ENCODE data around the gene DPY19L1. TPM values are rescaled to one million over a fixed set of nuclear protein-coding genes. Genes with fewer than 3 reads are reported as not detected.
"Not testable (repeated sequence)": the region's sequence is repeated elsewhere in the genome, so short reads cannot be mapped to it uniquely, and the experiment has no call there.

DPY19L1 gene
- polyA plus RNA-seq (2013, experiment 1 of 2), result 24.3 TPM
- polyA plus RNA-seq (2013, experiment 2 of 2), result 25.9 TPM

DNA sequence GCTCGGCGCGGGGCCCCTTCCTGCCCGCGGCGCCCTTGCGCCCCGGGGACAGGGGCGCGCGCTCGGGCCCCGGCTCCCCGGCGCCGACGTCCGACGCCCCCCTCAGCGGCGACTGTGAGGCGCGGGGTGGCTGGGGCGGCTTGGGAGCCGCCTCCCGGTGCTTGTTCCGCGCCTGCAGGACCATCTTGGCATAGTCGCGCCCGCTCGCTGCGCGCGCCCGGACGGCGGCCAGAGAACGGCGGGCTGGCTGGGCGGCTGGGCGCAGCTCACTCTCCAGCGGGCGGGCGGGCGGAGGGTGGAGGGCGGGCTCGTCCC lies at the start of gene DPY19L1:
DPY19L1 (minus strand) TSS at position 275 of the 315 bp plus-strand sequence; CDS start at position 184, 91 bp downstream.
- peak within 1 kb of the TSS; percentile 89 for H3K9ac ChIP-seq (ENCODE audit: low read length)
- WGBS, result 0% methylated on average over 34 of the region's 48 CpGs
- no peak within 1 kb of the TSS for H2AK5ac ChIP-seq (ENCODE audit: low read length, severe bottlenecking)
- H2AFZ ChIP-seq (ENCODE audit: low read depth, low read length), result peak within 1 kb of the TSS; percentile 72
- peak within 1 kb of the TSS; percentile 54 to 91 for H3K18ac ChIP-seq (ENCODE audit: low read depth in 1 of 2, low read length in 2 of 2)
- no peak within 1 kb of the TSS for H3K23ac ChIP-seq (ENCODE audit: low read length in 2 of 2)
- no peaks in the 10 kb centered on the region for H3K36me3 ChIP-seq (ENCODE audit: control insufficient read depth in 1 of 2, insufficient read depth in 2 of 2, low read depth in 1 of 2, low read length in 2 of 2)
- H3K79me1 ChIP-seq (replicated peaks; ENCODE audit: low read length, poor library complexity, severe bottlenecking), result peaks cover 4% of the 10 kb centered on the region
- H3K27me3 ChIP-seq (ENCODE audit: control insufficient read depth in 1 of 2, insufficient read depth in 1 of 2, low read length in 2 of 2), result peaks cover 0 to 4% of the 10 kb centered on the region in 2 experiments
- H3K27ac ChIP-seq (ENCODE audit: low read length, poor library complexity, severe bottlenecking), result peak within 1 kb of the TSS; percentile 83
- peak within 1 kb of the TSS in 1 of 2 experiments; percentile 29 for H2BK12ac ChIP-seq (ENCODE audit: low read length in 2 of 2)
- peak within 1 kb of the TSS in 1 of 2 experiments; percentile 74 for H3K4ac ChIP-seq (ENCODE audit: low read depth in 1 of 2, low read length in 2 of 2)
- H4K91ac ChIP-seq (ENCODE audit: low read length), result no peak within 1 kb of the TSS
- H3K4me1 ChIP-seq (ENCODE audit: control insufficient read depth, insufficient read depth, low read depth, low read length), result peaks cover 1% of the 10 kb centered on the region
- H3K14ac ChIP-seq (ENCODE audit: low read length in 2 of 2), result no peak within 1 kb of the TSS
- no peak for DNase-seq
- H3K4me3 ChIP-seq (ENCODE audit: insufficient read depth in 1 of 2, low read depth in 1 of 2, low read length in 2 of 2), result peak within 1 kb of the TSS; percentile 85 to 91
- H3K9me3 ChIP-seq (ENCODE audit: control insufficient read depth, low read length), result no peaks in the 10 kb centered on the region
- peak within 1 kb of the TSS; percentile 99 for H2BK15ac ChIP-seq (ENCODE audit: low read depth, poor library complexity, severe bottlenecking)
- peak within 1 kb of the TSS; percentile 69 for H4K8ac ChIP-seq (ENCODE audit: low read length)
- H2BK5ac ChIP-seq (ENCODE audit: low read depth, low read length, poor library complexity, severe bottlenecking), result peak within 1 kb of the TSS; percentile 96
- H2BK120ac ChIP-seq (ENCODE audit: low read depth, low read length), result peak within 1 kb of the TSS; percentile 87
- peak within 1 kb of the TSS; percentile 92 for H3K4me2 ChIP-seq (ENCODE audit: low read length, poor library complexity, severe bottlenecking)

- H2BK15ac ChIP-seq (ENCODE audit: low read depth, poor library complexity, severe bottlenecking); H3K9me3 ChIP-seq (ENCODE audit: control insufficient read depth, low read length); H3K4me3 ChIP-seq (ENCODE audit: insufficient read depth in 1 of 2, low read depth in 1 of 2, low read length in 2 of 2); H3K23ac ChIP-seq (ENCODE audit: low read length in 2 of 2); H3K27ac ChIP-seq (ENCODE audit: low read length, poor library complexity, severe bottlenecking); H3K4me1 ChIP-seq (ENCODE audit: control insufficient read depth, insufficient read depth, low read depth, low read length); H3K4me2 ChIP-seq (ENCODE audit: low read length, poor library complexity, severe bottlenecking); H2BK12ac ChIP-seq (ENCODE audit: low read length in 2 of 2); H2AFZ ChIP-seq (ENCODE audit: low read depth, low read length); H3K14ac ChIP-seq (ENCODE audit: low read length in 2 of 2); H3K79me1 ChIP-seq (replicated peaks; ENCODE audit: low read length, poor library complexity, severe bottlenecking); H3K18ac ChIP-seq (ENCODE audit: low read depth in 1 of 2, low read length in 2 of 2); H3K36me3 ChIP-seq (ENCODE audit: control insufficient read depth in 1 of 2, insufficient read depth in 2 of 2, low read depth in 1 of 2, low read length in 2 of 2); DNase-seq; H4K91ac ChIP-seq (ENCODE audit: low read length); H2BK5ac ChIP-seq (ENCODE audit: low read depth, low read length, poor library complexity, severe bottlenecking); H3K9ac ChIP-seq (ENCODE audit: low read length); H3K4ac ChIP-seq (ENCODE audit: low read depth in 1 of 2, low read length in 2 of 2); H3K27me3 ChIP-seq (ENCODE audit: control insufficient read depth in 1 of 2, insufficient read depth in 1 of 2, low read length in 2 of 2); H2AK5ac ChIP-seq (ENCODE audit: low read length, severe bottlenecking); H4K8ac ChIP-seq (ENCODE audit: low read length); H2BK120ac ChIP-seq (ENCODE audit: low read depth, low read length): not testable (repeated sequence)
- WGBS, result 100% methylated on average over 1 of the region's 3 CpGs
Observed at GRCh38 chr7:35079517-35079916, 42.2 kb upstream of the DPY19L1 start.

- not testable (repeated sequence) for H3K4me2 ChIP-seq (ENCODE audit: low read length, poor library complexity, severe bottlenecking); H2AFZ ChIP-seq (ENCODE audit: low read depth, low read length); H3K18ac ChIP-seq (ENCODE audit: low read depth in 1 of 2, low read length in 2 of 2); H3K14ac ChIP-seq (ENCODE audit: low read length in 2 of 2); H3K4ac ChIP-seq (ENCODE audit: low read depth in 1 of 2, low read length in 2 of 2); H4K8ac ChIP-seq (ENCODE audit: low read length); H3K27me3 ChIP-seq (ENCODE audit: control insufficient read depth in 1 of 2, insufficient read depth in 1 of 2, low read length in 2 of 2); H3K4me1 ChIP-seq (ENCODE audit: control insufficient read depth, insufficient read depth, low read depth, low read length); H2BK120ac ChIP-seq (ENCODE audit: low read depth, low read length); H3K9me3 ChIP-seq (ENCODE audit: control insufficient read depth, low read length); H4K91ac ChIP-seq (ENCODE audit: low read length); H2AK5ac ChIP-seq (ENCODE audit: low read length, severe bottlenecking); H3K27ac ChIP-seq (ENCODE audit: low read length, poor library complexity, severe bottlenecking); H2BK12ac ChIP-seq (ENCODE audit: low read length in 2 of 2); H3K79me1 ChIP-seq (replicated peaks; ENCODE audit: low read length, poor library complexity, severe bottlenecking); H3K36me3 ChIP-seq (ENCODE audit: control insufficient read depth in 1 of 2, insufficient read depth in 2 of 2, low read depth in 1 of 2, low read length in 2 of 2); DNase-seq; H3K23ac ChIP-seq (ENCODE audit: low read length in 2 of 2); H2BK5ac ChIP-seq (ENCODE audit: low read depth, low read length, poor library complexity, severe bottlenecking); H3K9ac ChIP-seq (ENCODE audit: low read length); H2BK15ac ChIP-seq (ENCODE audit: low read depth, poor library complexity, severe bottlenecking); H3K4me3 ChIP-seq (ENCODE audit: insufficient read depth in 1 of 2, low read depth in 1 of 2, low read length in 2 of 2)
- 94% methylated on average over 4 of the region's 5 CpGs for WGBS
Observed at GRCh38 chr7:35074008-35074407, 36.7 kb upstream of the DPY19L1 start.

DNA sequence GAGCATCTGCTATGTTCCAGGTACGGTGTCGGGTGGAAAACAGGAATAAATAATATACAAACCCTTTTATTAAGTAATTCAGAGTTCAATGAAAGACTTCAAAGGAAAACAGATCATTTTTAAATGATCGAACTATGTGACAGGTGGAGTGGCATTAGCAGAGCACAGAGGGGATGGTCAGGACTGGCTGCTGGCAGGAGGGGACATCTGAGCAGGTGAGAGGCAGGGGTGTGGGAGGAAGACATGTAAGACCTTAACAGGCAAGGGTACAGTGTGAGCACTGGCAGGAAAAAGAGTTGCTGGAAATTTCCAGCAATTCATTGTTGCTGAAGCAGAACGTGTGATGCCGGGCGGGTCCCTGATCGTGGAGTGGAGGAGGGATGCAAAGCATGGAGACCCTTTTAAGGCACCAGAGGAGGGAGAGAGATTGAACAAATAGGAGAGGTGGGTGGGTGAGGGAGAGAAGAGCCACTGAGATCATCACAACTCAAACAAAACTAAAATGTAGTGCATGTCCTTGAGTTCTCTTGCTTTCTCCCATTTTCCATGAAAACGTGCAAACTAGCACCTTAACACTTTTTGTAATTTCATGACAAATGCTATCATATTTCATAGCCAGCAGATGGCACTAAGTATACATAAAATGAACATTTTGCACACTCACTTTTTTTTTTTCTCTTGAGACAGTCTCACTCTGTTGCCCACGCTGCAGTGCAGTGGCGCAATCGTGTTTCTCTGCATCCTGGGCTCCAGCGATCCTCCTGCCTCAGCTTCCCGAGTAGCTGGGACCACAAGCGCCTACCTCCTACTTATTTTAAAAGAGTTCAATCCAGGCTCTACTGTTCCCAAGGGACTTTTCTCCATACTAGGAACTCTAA lies 35.9 kb upstream of the DPY19L1 start:
- H4K91ac ChIP-seq (ENCODE audit: low read length); H3K4me1 ChIP-seq (ENCODE audit: control insufficient read depth, insufficient read depth, low read depth, low read length); H2BK12ac ChIP-seq (ENCODE audit: low read length in 2 of 2); H2BK5ac ChIP-seq (ENCODE audit: low read depth, low read length, poor library complexity, severe bottlenecking); H3K9me3 ChIP-seq (ENCODE audit: control insufficient read depth, low read length); H4K8ac ChIP-seq (ENCODE audit: low read length); H3K9ac ChIP-seq (ENCODE audit: low read length); H3K23ac ChIP-seq (ENCODE audit: low read length in 2 of 2); H2AFZ ChIP-seq (ENCODE audit: low read depth, low read length); H2AK5ac ChIP-seq (ENCODE audit: low read length, severe bottlenecking); H2BK15ac ChIP-seq (ENCODE audit: low read depth, poor library complexity, severe bottlenecking); H3K4me2 ChIP-seq (ENCODE audit: low read length, poor library complexity, severe bottlenecking); H3K36me3 ChIP-seq (ENCODE audit: control insufficient read depth in 1 of 2, insufficient read depth in 2 of 2, low read depth in 1 of 2, low read length in 2 of 2); H3K27me3 ChIP-seq (ENCODE audit: control insufficient read depth in 1 of 2, insufficient read depth in 1 of 2, low read length in 2 of 2); H3K79me1 ChIP-seq (replicated peaks; ENCODE audit: low read length, poor library complexity, severe bottlenecking); H2BK120ac ChIP-seq (ENCODE audit: low read depth, low read length); H3K27ac ChIP-seq (ENCODE audit: low read length, poor library complexity, severe bottlenecking); H3K18ac ChIP-seq (ENCODE audit: low read depth in 1 of 2, low read length in 2 of 2); H3K4me3 ChIP-seq (ENCODE audit: insufficient read depth in 1 of 2, low read depth in 1 of 2, low read length in 2 of 2); H3K14ac ChIP-seq (ENCODE audit: low read length in 2 of 2); H3K4ac ChIP-seq (ENCODE audit: low read depth in 1 of 2, low read length in 2 of 2): not testable (repeated sequence)
- DNase-seq, result peak; percentile 47
- 60% methylated on average over 10 of the region's 14 CpGs for WGBS

Measured in mesenchymal stem cell (in vitro differentiated cells and primary cell).